Fibroblast of peridontal ligament (primary cell): ENCODE measurements around the gene RNU5B-1.

Experiments used
- DNase-seq: peaks from one replicate; pipeline ENCODE4 v3.0.0-alpha.2; 2010; ENCODE audit errors: extremely low read depth

The RNU5B-1 gene

DNA sequence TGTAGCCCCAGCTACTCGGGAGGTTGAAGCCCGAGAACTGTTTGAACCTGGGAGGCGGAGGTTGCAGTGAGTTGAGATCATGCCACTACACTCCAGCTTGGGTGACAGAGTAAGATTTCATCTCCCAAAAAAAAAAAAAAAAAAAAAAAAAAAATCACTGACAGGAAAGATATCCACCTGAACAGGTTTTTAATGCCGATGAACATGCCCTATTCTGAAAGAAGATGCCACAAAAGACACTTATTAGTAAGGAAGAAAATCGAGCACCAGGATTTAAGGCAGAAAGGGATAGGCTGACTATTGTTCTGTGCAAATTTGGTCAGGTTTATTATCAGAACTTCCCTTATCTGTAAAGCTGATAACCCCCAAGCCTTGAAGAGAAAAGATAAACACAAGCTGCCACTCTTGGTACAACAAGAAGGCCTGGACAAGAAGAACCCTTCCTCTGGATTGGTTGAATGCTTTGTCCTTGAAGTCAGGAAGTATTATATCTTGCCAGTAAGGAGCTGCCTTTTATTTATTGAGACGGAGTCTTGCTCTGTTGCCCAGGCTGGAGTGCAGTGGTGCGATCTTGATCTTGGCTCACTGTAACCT, 15.1 kb upstream of the RNU5B-1 start:
- no peak for DNase-seq

DNA sequence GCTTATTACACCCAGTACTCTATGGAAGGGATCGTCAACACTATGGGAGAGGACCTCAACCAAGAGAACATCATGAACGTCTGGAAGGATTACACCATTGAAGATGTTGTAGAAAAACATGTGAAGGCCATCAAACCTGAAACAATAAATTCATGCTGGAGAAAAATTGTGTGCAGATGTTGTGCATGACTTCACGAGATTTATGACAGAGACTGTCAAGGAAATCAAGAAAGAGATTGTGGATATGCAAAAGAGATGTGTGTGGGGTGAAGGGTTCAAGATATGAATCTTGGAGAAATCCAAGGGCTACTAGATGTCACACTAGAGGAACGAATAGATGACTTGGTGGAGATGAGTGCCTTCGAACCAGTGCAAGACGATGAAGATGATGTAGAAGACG, 14.2 kb upstream of the RNU5B-1 start:
- no peak for DNase-seq

DNA sequence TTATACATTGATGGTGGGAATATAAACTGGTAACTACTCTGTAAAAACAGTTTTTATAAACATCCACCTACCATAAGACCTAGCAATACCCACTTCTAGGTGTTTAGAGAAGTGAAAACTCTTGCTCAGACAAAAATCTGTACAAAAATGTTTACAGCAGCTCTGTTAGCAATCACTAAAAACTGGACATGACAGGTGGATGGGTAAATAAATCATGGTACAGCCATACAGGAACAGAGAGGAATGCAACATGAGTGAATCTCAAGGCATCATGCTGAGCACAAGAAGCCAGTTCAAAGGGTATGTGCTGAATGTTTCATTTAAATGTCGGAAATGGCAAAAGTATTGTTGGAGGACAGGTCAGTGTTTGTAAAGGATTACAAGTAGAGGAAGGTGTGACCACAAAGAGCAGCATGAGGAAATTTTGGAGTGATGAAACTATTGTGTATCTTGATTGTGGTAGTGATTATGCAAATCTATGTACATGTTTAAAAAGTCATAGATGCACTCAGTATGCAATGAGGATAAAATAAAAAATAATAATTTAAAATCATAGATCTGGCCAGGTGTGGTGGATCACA, 11.4 kb upstream of the RNU5B-1 start:
- no peak for DNase-seq

DNA sequence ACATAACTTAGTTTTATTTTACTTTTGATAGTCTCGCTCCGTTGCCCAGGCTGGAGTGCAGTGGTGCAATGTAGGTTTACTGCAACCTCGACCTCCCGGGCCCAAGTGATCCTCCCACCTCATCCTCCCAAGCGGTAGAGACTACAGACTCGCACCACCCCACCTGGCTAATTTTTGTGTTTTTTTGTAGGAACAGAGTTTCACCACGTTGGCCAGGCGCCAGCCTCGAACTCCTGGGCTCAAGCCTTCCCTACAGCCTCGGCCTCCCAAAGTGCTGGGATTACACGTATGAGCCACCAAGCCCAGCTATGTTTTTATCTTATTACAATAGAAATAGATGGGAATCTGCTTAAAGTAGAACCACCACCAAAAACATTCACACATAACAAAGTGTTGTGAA, 5.7 kb upstream of the RNU5B-1 start:
- no peak for DNase-seq

DNA sequence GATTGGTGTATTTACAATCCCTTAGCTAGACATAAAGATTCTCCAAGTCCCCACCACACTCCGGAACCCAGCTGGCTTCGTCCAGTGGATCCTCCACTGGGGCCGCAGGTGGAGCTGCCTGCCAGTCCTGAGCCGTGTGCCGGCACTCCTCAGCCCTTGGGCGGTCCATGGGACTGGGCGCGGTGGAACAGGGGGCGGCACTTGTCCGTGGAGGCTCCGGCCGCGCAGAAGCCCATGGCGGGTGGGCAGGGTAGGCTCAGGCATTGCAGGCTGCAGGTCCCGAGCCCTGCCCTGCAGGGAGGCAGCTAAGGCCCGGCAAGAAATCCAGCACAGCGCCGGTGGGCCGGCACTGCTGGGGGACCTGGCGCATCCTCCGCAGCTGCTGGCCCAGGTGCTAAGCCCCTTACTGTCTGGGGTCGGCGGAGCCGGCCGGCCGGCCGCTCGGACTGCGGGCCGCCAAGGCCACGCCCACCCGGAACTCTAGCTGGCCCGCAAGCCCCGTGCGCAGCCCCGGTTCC, 3.5 kb upstream of the RNU5B-1 start:
- DNase-seq = no peak

DNA sequence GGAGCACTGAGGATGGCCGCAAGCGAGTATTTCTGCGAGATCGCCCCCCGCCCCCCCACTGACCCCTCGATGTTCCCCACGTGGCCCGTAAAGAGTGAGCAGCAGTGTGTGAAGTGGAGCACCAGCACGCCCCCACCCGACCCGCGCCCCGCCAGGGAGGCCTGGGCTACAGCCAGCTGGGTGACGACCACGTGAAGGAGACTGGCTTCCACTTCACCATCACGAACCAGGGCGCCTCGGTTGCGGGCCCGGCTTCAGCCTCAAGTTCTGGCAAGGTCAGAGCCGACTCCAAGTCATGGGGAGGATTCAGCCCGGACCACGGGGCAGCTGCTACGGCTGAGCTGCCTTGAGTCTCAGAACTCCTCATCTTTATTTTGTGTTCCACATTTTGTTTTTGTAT, 2.4 kb upstream of the RNU5B-1 start:
- DNase-seq = no peak

DNA sequence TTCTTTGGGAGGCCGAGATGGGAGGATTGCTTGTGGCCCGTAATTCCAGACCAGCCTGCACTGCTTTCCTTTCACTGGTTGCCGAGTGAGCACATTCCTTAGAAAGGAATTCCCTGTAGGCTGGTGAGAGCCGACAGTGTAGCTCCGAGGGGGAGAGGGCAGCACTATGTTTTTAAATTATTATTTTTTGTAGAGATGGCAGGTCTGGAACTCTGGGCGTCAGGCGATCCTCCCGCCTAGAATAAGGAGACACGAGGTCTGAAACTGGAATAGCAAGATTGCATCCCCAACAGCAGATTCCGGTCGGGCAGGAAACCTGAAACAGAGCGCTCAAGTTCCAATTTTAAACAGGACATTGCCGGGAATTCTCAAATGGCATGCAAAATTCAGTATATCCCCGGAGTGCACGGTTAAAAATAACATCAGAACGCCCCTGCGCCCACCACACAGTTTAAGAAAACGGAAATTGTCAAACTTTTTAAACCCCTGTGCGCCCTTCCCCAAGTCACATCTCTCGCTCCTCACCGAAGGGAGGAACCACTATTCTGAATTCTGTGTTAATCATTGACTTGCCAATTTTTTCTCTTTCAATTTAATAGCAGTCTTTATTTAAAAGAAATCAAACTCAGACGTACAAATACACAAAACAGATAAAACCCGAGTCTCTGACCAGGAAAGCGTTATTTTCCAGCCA, 643 bp upstream of the RNU5B-1 start:
- DNase-seq = peak; percentile 63

DNA sequence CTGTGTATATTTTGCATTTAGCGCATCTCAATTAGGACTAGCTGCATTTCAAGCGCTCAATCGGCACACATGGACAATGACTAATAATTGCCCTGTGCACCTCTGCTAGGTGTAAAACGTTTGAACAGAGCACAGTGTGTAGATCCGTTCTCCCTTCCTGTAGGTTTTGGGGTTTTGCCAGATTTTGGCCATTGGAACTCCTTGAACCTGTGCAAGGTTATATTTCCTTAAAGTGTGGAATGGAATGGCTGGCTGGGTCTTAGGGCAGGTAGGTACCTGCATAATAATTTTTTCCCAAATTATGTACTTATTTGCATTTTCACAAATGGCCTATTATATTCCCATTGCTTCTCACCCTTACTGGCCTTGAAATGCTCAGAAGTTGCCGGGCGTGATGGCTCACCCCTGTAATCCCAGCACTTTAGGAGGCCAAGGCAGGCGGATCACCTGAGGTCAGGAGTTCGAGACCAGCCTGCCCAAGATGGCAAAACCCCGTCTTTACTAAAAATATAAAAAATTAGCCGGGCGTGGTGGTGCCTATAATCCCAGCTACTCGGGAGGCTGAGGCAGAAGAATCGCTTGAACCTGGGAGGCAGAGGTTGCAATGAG, 777 bp downstream of the RNU5B-1 start:
- no peak for DNase-seq

DNA sequence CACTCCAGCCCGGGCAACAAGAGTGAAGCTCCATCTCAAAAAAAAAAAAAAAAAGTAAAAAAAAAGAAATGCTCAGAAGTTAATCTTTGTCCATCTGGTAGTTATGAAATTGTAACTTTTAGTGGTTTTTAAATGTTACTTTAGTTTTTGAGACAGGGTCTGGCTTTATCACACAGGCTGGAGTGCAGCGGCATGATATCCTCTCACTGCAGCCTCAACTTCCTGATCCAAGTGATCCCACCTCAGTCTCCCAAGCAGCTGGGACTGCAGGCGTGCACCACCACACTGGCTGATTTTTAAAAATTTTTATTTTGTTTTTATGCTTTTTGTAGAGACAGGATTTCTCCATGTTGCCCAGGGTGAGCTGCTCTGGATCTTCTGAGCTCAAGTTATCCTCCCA, 1.3 kb downstream of the RNU5B-1 start:
- no peak for DNase-seq

DNA sequence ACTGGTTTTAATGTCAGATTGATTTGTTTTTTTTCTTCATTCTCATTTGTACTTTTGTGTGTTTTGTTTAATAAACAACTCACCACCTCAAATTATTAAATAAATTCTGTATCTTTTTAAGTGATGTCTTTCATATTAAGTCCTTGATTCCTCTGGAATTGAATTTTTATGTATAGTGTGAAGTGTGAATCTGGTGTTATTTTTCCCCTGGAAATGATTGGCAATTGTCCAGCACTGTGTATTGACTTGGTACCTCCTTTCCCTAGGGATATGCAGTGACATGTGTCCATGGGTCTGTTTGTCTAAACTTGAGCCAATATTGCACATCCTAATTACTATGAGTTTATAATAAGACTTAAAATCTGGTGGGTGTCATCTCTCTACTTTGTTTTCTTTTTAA, 2.1 kb downstream of the RNU5B-1 start:
- DNase-seq = no peak

DNA sequence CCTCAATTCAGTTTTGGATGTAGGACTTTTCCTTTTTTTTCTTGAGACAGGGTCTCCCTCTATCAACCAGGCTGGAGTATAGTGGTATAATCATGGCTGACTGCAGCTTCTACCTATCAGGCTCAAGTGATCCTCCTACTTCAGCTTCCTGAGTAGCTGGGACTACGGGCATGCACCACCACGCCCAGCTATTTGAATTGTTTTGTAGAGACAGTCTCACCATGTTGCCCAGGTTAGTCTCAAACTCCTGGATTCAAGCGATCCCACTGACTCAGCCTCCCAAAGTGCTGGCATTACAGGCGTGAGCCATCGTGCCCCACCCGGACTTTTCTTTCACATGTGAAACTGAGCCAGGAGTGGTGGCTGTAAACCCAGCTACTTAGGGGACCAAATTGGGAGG, 3.5 kb downstream of the RNU5B-1 start:
- DNase-seq = no peak

DNA sequence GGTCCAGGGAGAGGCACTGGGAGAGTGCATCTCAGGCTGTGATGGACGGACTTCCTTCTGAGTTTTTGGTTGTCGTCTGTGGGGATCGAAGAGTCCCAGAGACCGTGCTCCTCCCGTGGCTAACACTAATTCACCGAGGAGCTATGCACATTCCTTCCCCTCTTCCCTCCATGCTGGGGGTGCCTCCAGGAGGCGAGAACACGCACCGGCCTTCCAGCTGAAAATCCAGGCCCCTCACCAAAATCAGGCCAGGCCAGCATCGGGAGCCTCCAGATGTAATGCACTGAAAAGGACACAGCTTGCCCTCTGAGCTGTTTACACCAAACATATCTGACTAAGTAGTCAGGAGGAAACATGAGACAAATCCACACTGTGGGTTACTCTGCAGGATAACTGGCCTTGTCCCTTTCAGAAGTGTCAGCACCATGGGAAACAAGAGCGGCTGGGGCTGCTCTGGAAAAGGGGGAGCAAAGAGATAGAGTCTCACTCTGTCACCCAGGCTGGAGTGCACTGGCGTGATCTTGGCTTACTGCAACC, 5.5 kb downstream of the RNU5B-1 start:
- peak; percentile 57 for DNase-seq

DNA sequence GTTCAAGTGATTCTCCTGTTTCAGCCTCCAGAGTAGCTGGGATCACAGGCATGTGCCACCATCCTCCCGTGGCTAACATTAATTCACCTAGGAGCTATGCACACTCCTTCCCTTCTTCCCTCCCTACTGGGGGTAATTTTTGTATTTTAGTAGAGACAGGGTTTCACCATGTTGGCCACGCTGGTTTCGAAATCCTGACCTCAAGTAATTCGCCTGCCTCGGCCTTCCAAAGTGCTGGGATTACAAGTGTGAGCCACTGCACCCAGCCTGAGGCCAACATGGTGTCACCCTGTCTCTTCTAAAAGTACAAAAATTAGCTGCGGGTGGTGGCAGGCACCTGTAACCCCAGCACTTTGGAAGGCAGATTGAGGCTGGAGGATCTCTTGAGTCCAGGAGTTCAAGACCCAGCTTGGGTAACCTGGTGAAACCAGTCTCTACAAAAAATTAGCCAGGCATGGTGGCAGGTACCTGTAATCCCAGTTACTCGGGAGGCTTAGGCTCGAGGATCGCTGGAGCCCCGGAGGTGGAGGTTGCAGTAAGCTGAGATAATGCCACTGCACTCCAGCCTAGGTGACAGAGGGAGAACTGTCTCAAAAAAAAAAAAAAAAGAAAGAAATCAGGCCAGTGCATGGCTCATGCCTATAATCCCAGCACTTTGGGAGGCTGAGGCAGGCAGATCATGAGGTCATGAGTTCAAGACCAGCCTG, 6.1 kb downstream of the RNU5B-1 start:
- DNase-seq = peak; percentile 50

DNA sequence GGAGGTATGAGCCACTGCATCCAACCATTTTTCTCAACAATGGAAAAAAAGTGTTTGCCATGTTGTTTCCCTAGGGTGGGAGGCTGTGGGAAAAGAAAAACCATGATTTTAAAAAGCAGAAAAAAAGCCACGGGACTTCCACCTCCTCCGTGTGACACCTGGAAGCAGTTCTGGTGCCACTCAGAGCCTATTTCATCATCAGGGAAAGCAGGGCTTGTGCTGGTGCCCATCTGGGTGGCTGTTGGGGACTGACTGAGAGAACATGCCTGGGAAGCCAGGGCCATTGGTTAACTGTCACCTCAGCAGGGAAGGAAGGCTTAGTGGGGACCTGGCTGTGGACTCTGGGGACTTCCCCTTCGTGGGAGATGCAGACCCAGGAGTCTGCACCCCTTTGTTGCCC, 7.3 kb downstream of the RNU5B-1 start:
- DNase-seq = no peak

DNA sequence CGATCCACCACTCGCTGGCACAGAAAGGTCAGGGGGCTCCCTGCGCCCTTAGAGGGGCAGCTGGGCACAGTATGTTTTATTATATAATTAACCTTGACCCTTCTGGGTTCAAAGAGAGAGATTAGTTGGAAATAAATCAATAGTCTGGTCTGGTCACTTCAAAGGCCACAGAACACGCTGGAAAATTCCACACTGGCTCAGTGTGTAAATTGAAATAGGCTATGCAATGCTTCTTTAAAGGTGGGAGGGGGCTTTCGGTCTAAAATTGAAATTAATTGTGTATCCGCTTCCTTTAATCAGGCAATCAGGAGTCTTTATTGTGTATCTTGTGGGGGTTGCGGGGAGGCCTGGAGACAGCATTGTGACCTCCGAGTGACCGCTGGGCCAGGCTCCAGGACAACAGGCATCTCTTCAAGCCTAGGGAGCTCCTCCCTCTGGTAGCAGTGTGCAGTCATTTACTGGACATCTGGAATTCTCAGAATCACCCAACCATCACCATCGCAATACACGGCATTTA, 8.0 kb downstream of the RNU5B-1 start:
- DNase-seq = no peak

DNA sequence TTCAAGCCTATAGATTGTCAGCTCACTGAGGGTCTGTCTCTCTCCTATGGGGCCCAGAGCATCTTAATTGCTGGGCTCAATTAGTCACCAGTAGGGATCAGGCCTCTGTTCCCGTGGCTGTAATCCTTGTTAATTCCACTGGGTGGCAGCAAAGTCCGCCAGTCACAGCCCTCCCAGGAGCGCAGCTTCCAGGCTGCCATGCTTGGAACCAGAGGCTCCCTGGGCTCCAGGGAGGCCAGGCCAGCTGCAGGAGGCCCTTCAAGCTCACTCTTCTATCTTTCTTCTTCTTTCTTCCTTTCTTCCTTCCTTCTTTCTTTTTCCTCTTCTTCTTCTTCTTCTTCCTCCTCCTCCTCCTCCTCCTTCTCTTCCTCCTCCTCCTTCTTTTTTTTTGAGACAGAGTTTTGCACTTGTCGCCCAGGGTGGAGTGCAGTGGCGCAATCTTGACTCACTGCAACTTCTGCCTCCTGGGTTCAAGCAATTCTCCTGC, 14.4 kb downstream of the RNU5B-1 start:
- DNase-seq = peak; percentile 81

DNA sequence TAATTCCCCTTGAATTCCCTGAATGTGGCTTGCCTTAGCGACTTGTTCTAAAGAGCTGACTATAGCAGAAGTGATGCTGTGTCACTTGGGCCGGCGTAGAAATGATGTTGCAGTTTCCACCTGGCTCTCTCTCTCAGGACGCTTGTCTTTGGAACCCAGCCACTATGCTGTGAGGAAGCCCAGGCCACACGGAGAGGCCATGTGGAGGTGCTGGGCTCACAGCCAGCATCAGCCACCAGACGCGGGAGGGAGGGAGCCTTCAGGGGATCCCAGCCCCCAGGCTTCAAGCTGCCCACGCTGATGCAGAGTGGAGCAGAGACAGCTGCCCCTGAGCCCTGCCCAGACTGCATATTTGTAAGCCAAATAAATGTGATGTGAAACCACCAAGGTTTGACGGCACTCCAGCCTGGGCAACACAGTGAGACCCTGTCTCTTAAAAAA, 18.6 kb downstream of the RNU5B-1 start:
- peak; percentile 16 for DNase-seq

DNA sequence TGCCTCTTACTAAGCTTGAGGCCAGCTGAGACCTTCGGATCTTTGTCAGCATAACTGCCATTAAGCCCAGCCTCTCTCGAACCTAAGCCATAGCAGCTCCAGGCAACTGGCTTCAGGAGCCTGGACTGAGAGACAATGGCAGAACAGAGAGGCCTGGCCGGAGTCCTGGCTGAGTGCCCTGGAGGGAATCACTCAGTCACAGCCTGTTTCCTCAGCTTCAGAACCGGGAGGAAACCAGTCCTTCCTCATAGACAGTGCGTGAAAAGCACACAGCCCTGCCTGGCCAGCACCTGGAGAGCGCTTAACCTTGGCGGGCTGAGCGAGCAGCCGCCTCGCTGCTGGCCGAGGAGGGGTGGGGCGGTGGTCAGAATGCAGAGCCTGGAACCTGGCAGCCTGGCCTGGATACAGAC, 21.6 kb downstream of the RNU5B-1 start:
- no peak for DNase-seq

DNA sequence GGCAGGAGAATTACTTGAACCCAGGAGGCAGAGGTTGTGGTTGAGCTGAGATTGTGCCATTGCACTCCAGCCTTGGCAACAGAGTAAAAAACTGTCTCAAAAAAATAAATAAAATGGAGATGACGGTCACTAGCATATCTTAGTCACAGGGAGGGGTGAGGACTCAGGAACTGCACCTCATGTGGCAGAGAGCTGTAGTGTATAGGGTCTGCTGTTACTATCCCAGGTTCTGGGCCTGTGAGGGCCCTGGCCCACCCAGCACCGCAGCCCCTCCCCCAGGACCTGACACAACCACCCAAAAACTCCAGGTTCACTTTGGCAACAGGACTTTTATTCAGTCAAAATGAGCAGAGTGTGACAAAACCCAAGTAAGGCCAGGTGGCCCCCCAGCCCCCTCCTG, 22.3 kb downstream of the RNU5B-1 start:
- no peak for DNase-seq

DNA sequence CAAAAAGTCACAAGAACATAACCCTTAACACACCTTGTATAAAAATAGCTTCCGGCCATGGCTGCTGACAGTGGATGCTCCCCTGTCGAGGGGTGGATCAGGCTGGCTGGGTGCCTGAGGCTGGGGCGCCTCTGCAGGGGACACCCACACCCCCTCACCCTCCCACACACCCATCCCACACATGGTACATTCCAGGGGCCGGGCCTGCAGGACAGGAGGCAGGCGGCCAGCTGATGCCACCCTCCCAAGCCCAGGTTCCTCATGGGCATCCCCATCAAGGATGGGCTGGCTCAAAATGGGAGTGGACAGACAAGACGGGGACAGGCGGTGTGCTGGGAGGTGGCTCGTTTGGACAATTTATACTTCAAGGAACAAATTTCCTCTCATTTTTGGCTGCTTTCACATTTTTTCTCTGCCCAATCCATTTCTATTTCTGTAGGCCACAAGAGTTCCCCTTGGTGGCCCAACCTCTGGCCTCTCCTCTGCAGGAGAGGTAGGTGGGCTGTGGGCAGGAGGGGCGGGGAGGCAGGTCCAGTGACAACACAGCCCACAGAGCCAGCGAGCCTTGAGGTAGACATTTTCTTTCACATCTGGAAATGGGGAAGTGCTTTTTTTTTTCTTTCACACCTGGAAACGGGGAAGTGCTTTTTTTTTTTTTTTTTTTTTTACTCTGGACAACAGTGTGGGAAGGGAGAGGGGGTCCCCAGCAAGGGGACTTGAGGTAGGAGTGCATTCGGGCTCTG, 23.3 kb downstream of the RNU5B-1 start:
- no peak for DNase-seq
